ENCODE results near the gene TNRC6A. TPM values are rescaled to one million over a fixed set of nuclear protein-coding genes. Genes with fewer than 3 reads are reported as not detected.

TNRC6A gene
- total and polyA plus RNA-seq, 2 of the 13 experiments (the other 11 are each of a cell fraction or from before 2014, with no cell fraction given): 30.9 to 43.6 TPM

GRCh38 chr16:24858219-24859041 is 129.0 kb downstream of the TNRC6A start (continued):
- no peak for TF ChIP-seq KIAA2018 (CRISPR knock-in tag; IDR thresholded peaks at IDR 0.05; ENCODE audit: borderline replicate concordance)
- TF ChIP-seq, protein P1, sequence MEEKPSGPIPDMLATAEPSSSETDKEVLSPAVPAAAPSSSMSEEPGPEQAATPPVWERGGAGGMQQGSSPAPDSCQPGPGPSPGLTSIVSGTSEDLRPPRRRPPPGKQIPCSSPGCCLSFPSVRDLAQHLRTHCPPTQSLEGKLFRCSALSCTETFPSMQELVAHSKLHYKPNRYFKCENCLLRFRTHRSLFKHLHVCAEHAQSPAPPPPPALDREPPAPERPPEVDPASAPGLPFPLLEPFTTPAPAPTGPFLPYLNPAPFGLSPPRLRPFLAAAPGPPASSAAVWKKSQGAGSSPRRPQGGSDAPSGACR (CRISPR knock-in tag; IDR thresholded peaks at IDR 0.05): peak; percentile 78; the same call in 1 of the 2 replicates
- TF ChIP-seq RARG (CRISPR knock-in tag; IDR thresholded peaks at IDR 0.05; ENCODE audit: low read depth): no peak
- TF ChIP-seq, protein P2, sequence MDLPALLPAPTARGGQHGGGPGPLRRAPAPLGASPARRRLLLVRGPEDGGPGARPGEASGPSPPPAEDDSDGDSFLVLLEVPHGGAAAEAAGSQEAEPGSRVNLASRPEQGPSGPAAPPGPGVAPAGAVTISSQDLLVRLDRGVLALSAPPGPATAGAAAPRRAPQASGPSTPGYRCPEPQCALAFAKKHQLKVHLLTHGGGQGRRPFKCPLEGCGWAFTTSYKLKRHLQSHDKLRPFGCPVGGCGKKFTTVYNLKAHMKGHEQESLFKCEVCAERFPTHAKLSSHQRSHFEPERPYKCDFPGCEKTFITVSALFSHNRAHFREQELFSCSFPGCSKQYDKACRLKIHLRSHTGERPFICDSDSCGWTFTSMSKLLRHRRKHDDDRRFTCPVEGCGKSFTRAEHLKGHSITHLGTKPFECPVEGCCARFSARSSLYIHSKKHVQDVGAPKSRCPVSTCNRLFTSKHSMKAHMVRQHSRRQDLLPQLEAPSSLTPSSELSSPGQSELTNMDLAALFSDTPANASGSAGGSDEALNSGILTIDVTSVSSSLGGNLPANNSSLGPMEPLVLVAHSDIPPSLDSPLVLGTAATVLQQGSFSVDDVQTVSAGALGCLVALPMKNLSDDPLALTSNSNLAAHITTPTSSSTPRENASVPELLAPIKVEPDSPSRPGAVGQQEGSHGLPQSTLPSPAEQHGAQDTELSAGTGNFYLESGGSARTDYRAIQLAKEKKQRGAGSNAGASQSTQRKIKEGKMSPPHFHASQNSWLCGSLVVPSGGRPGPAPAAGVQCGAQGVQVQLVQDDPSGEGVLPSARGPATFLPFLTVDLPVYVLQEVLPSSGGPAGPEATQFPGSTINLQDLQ (CRISPR knock-in tag; IDR thresholded peaks at IDR 0.05): peak; percentile 91; the same call in 1 of the 2 replicates
- peak; percentile 78 for TF ChIP-seq MED1 (CRISPR knock-in tag; IDR thresholded peaks at IDR 0.05)
- peak; percentile 77; the same call in 1 of the 2 replicates for TF ChIP-seq ZSCAN31 (CRISPR knock-in tag; IDR thresholded peaks at IDR 0.05; ENCODE audit: low read depth)
- TF ChIP-seq TEF (CRISPR knock-in tag; IDR thresholded peaks at IDR 0.05): peak; percentile 92; the same call in 1 of the 2 replicates
- peak; percentile 70; the same call in 1 of the 2 replicates for TF ChIP-seq ZBTB21 (CRISPR knock-in tag; IDR thresholded peaks at IDR 0.05)
- no peak for TF ChIP-seq SP2 (CRISPR knock-in tag; IDR thresholded peaks at IDR 0.05)
- TF ChIP-seq FOXO1 (CRISPR knock-in tag; IDR thresholded peaks at IDR 0.05): peak; percentile 74
- peak; percentile 99 for TF ChIP-seq SALL1 (CRISPR knock-in tag; IDR thresholded peaks at IDR 0.05)
- TF ChIP-seq ZNF572 (CRISPR knock-in tag; IDR thresholded peaks at IDR 0.05): no peak
- TF ChIP-seq HDAC6 (IDR thresholded peaks at IDR 0.05; ENCODE audit: low read depth, low read length): no peak
- TF ChIP-seq ZBTB2 (CRISPR knock-in tag; IDR thresholded peaks at IDR 0.05; ENCODE audit: low read depth): peak; percentile 59
